Esophagus squamous epithelium (tissue), 4 donors: ENCODE results near the gene PDP2.

Experiments
- CTCF ChIP-seq, 6 experiments: fragments of 450-650 bp in 4 of 6; fragments of 200-600 bp in 2 of 6; sonication (generic) in 2 of 6; IDR thresholded peaks; one replicate each; pipeline ENCODE4 v1.5.1; 2016 to 2019; ENCODE audit warnings: antibody characterized with exemption in 6 of 6, mild to moderate bottlenecking in 4 of 6, moderate library complexity in 4 of 6
- POLR2A ChIP-seq, 4 donors: fragments of 450-650 bp; IDR thresholded peaks; one replicate each; pipeline ENCODE4 v1.6.1; 2017; ENCODE audit warnings: antibody characterized with exemption in 4 of 4, mild to moderate bottlenecking in 4 of 4, moderate library complexity in 3 of 4

GRCh38 chr16:66910175-66910940, 30.0 kb downstream of the PDP2 start:
- TF ChIP-seq CTCF (IDR thresholded peaks at IDR 0.05) (no peak), POLR2A (IDR thresholded peaks at IDR 0.05) (no peak)
